ENCODE measurements around the gene ARID1B.

ARID1B gene

DNA sequence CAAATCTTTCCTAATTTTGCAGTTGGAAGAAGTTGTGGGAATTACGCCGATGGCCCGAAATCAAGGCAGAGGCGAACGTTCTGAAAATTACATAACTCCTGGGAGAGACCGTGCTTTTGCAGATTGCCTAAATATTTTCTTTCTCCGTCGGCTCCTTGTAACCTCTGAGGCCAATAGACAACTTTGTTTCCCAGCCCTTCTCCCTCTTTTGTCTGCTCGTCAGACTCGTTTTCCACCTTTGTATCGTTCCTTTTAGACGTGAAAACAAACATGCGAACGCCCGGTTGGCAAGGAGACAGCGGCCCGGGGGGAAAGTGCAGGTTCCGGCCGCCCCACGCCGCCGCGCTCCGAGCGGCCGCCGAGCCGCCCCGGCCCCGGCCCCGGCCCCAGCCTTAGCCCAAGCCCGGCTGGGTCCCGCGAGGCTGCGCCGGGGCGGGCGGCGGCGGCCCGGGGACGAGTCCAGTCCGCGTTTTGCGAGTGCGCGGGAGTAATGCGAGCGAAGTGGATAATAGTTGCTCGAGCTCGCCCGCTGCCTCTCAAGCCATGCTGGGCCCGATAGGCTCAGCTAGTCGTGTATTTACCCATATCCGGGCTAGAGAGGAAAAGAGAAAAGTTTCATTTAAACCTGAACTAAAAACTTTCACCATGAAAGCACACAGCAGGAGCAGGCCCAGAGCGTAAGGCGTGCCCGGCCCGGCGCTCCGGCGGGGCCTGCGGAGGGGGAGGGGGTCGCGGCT, at the start of gene ARID1B:
Gene ARID1B, plus strand, starts transcription at position 539 of the 737 bp plus-strand sequence. CDS start 303 bp downstream, outside the sequence.
- peak within 1 kb of the TSS; percentile 72 for H3K4me3 Mint-ChIP-seq
- peak within 1 kb of the TSS; percentile 97 for H3K27ac Mint-ChIP-seq
- peaks cover 35% of the 10 kb centered on the region for H3K4me1 Mint-ChIP-seq
- H3K9me3 Mint-ChIP-seq, result no peaks in the 10 kb centered on the region
- peaks cover 43% of the 10 kb centered on the region for H3K36me3 Mint-ChIP-seq
- DNase-seq (ENCODE audit: low spot score in 2 of 2) (peak; percentile 65 to 84), ATAC-seq (peak; percentile 65)

DNA sequence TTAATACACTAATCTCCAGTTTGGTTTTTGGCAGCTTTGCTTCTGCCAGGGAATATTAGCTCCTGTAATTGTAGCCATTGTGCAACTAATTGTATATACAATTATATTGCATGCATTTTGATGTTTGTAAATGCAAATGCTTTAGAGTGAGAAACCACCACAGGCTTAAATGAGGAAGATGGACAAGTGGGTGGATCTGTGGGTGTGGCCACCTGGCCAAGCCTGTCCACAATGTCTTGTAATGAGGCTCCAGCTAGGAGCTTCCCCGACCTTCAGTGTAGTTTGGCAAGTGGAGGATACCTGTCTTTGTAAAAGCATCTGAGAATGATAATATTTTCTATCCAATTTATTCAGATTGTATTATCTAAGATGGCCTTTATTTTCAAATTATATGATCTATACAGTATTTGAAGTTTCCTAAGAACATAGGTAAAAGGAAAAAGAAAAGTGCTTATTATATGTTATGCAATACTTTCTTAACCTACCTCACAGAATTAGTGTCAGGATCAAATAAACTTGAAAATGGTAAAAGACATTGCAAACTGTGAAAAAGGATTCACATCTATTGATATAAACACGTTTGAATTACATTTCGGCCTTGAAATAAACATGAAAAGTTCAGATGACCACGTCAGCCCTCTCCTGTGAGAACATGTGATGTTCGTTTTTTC, 49.3 kb upstream of the ARID1B start:
- ATAC-seq (no peak), DNase-seq (ENCODE audit: low spot score in 2 of 2) (no peak)
- no peaks in the 10 kb centered on the region for H3K36me3 Mint-ChIP-seq
- H3K4me1 Mint-ChIP-seq, result no peaks in the 10 kb centered on the region
- H3K9me3 Mint-ChIP-seq, result no peaks in the 10 kb centered on the region
- H3K27ac Mint-ChIP-seq, result no peak overlapping the region
- H3K4me3 Mint-ChIP-seq, result no peak overlapping the region

DNA sequence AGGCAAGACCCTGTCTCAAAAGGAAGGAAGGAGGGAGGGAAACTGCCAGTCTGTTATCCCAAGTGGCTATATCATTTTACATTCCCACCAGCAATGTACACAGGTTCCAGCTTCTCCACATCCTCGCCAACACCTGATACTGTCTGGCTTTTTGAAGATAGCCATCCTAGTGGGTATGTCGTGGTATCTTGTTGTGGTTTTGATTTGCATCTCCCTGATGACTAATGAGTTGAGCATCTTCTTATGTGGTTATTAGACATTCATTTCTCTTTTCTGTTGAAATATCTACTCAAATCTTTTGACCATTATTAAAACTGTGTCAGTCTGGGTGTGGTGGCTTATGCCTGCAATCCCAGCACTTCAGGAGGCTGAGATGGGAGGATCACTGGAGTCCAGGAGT, 47.9 kb upstream of the ARID1B start:
- peak; percentile 63 for ATAC-seq
- H3K36me3 Mint-ChIP-seq, result no peaks in the 10 kb centered on the region
- no peaks in the 10 kb centered on the region for H3K9me3 Mint-ChIP-seq
- no peak overlapping the region for H3K4me3 Mint-ChIP-seq
- DNase-seq (ENCODE audit: low spot score in 2 of 2), result no peak
- H3K27ac Mint-ChIP-seq, result no peak overlapping the region
- no peaks in the 10 kb centered on the region for H3K4me1 Mint-ChIP-seq

DNA sequence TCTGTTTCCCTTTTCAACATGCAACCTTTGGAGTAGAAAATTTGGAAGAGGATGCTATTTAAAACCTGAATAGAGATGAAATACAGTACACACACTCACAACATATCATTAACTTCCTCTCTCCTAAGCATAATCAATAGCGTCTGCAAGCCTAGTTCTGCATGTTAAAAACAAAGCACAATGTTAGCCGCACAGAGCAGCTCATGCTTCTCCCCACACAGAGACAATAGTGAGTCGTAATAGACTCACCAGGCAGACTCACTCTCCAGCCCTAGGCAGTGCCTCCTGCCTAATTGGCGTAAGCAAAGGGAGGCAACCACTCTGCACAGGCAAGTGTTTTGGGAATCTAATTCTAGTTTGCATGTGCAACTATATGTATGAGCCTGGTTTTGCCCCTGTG, 45.8 kb upstream of the ARID1B start:
- Mint-ChIP-seq H3K36me3 (no peaks in the 10 kb centered on the region), H3K4me1 (no peaks in the 10 kb centered on the region), H3K27ac (no peak overlapping the region), H3K4me3 (no peak overlapping the region), H3K9me3 (no peaks in the 10 kb centered on the region)
- ATAC-seq (peak; percentile 74), DNase-seq (ENCODE audit: low spot score in 2 of 2) (no peak)

DNA sequence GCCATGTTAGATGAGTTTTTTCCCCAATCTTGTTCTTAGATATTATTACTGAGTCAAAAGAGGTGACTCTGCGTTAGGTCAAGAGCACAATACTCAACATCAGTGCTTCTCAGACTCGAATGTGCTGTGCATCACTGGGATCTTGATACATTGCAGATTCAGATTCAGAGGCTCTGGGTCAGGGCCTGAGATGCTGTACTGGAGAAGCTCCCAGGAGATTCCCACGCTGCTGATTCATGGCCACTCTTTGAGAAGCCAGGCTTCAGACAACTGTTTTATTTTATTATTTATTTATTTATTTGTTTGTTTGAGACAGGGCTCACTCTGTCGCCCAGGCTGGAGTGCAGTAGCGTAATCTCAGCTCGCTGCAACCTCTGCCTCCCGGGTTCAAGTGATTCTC, 41.4 kb upstream of the ARID1B start:
- Mint-ChIP-seq H3K36me3 (no peaks in the 10 kb centered on the region), H3K9me3 (peaks cover 5% of the 10 kb centered on the region), H3K4me1 (no peaks in the 10 kb centered on the region), H3K4me3 (no peak overlapping the region), H3K27ac (no peak overlapping the region)
- DNase-seq (ENCODE audit: low spot score in 2 of 2) (no peak), ATAC-seq (no peak)

DNA sequence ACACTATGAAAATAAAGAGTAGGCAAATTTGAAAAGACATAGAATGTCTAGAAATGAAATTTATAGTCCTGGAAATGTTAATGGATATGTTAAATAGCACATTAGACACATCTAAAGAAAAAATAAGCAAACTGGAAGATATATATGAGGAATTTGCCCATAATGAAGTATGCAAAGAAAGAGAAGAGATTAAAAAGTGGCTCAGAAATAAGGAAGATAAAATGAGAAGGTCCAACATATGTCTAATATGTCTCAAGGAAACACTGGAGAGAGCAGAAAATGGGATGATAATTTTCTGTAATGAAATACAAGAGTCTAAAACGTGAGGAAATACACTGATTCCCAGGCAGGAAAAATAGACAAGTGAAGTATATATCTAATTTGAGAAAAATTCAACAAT, 36.6 kb upstream of the ARID1B start:
- no peaks in the 10 kb centered on the region for H3K4me1 Mint-ChIP-seq
- H3K4me3 Mint-ChIP-seq, result no peak overlapping the region
- ATAC-seq (no peak), DNase-seq (ENCODE audit: low spot score in 2 of 2) (no peak)
- peaks cover 6% of the 10 kb centered on the region for H3K9me3 Mint-ChIP-seq
- H3K27ac Mint-ChIP-seq, result no peak overlapping the region
- H3K36me3 Mint-ChIP-seq, result no peaks in the 10 kb centered on the region

DNA sequence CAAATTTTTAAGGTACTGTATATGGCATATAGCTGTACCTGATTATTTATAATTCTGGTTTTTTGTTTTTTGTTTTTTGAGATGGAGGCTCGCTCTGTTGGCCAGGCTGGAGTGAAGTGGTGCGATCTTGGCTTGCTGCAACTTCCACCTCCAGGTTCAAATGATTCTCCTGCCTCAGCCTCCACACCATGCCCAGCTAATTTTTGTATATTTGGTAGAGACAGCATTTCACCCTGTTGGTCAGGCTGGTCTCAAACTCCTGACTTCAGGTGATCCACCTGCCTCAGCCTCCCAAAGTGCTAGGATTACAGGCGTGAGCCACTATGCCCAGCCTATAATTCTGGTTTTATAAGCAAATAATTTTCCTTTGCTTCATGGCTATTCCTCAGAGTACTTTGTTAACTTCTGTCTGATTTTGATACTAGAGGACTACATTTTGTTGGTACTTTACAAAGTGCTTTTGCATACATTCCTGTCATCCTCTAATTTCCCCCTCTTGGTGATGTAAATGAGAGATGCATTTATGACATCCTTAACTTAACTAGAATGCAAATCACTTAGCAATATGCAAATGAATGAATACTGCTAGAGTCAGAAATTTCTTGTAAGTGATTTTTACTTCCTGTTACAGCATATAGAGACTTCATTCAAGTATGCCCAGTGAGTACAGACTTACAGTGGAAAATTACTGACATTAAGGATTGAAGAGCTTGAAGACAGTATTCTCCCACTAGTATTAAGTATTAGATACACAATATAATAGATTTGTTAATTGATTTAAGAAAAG, 35.7 kb upstream of the ARID1B start:
- no peak overlapping the region for H3K4me3 Mint-ChIP-seq
- H3K27ac Mint-ChIP-seq, result peak overlapping the region; percentile 52
- peaks cover 6% of the 10 kb centered on the region for H3K9me3 Mint-ChIP-seq
- peak; percentile 69 for ATAC-seq
- no peaks in the 10 kb centered on the region for H3K4me1 Mint-ChIP-seq
- no peak for DNase-seq (ENCODE audit: low spot score in 2 of 2)
- H3K36me3 Mint-ChIP-seq, result no peaks in the 10 kb centered on the region

DNA sequence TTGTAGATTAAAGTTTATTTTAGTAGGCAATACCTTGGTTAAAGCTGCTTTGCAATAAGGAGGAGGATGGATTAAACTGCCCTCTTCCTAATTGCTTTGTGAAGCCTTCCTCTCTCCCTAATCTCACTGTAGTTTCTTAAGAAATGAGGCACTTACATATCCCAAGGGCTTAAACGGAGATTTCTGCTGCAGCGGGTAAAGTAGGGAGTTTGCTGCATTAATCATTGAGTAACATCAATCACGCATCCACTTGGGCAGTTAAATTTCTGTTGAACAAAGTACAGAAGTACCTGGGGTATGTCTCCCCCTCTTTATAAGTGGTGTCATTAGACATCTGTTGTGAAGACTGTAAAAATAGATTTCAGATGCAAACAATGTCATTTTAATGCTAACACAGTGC, 29.5 kb upstream of the ARID1B start:
- Mint-ChIP-seq H3K36me3 (no peaks in the 10 kb centered on the region), H3K9me3 (no peaks in the 10 kb centered on the region), H3K4me3 (no peak overlapping the region), H3K4me1 (no peaks in the 10 kb centered on the region), H3K27ac (no peak overlapping the region)
- ATAC-seq (no peak), DNase-seq (ENCODE audit: low spot score in 2 of 2) (no peak)

DNA sequence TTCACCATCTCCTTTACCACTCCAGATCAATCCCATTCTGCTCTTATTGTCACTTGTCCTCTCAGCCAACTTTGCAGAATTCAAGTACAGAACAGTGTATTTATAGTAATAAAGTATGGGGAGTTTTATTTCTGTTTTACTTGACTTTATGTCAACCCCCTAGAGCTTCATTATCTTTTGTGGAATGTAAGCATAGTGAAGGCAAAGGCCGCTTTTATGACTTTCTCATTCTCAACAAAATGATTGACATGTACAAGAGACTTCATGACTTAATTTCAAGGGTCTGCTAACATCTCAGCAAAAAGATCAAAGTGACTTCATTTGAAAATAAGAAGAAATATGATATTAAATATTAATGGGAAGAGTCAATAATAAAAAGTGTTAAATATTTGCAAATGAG, 28.7 kb upstream of the ARID1B start:
- no peak for ATAC-seq
- Mint-ChIP-seq H3K4me1 (no peaks in the 10 kb centered on the region), H3K9me3 (no peaks in the 10 kb centered on the region), H3K27ac (no peak overlapping the region), H3K36me3 (no peaks in the 10 kb centered on the region), H3K4me3 (no peak overlapping the region)
- no peak for DNase-seq (ENCODE audit: low spot score in 2 of 2)

DNA sequence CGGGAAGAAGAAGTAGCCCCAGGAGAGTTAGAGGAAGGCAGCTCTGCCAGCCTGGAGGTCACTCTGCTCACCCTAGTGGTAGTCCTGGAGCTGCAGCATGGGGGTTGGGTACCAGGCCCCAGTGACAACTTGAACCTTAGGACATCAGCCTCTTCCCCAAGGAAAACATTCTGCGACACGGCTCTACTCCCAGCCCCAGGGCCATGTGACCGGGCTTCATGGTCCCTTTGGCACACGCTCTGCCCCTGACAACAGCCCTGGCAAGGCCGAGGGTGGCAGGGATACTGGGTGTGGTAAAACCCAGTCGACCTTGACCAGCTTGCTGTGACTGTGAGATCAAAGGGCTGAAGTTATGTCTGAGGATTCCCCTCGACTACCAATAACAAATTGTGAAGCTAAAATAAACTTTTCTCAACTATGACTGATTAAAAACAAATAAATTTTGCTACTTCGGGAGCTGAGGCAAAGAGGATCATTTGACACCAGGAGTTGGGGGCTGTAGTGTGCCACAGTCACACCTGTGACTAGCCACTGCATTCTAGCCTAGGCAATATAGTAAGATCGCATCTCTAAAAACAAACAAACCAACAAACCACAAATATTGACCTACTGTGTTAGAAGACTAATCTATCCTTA, 24.4 kb upstream of the ARID1B start:
- Mint-ChIP-seq H3K4me3 (no peak overlapping the region), H3K4me1 (no peaks in the 10 kb centered on the region), H3K36me3 (no peaks in the 10 kb centered on the region), H3K9me3 (no peaks in the 10 kb centered on the region), H3K27ac (no peak overlapping the region)
- ATAC-seq (peak; percentile 26), DNase-seq (ENCODE audit: low spot score in 2 of 2) (no peak)

DNA sequence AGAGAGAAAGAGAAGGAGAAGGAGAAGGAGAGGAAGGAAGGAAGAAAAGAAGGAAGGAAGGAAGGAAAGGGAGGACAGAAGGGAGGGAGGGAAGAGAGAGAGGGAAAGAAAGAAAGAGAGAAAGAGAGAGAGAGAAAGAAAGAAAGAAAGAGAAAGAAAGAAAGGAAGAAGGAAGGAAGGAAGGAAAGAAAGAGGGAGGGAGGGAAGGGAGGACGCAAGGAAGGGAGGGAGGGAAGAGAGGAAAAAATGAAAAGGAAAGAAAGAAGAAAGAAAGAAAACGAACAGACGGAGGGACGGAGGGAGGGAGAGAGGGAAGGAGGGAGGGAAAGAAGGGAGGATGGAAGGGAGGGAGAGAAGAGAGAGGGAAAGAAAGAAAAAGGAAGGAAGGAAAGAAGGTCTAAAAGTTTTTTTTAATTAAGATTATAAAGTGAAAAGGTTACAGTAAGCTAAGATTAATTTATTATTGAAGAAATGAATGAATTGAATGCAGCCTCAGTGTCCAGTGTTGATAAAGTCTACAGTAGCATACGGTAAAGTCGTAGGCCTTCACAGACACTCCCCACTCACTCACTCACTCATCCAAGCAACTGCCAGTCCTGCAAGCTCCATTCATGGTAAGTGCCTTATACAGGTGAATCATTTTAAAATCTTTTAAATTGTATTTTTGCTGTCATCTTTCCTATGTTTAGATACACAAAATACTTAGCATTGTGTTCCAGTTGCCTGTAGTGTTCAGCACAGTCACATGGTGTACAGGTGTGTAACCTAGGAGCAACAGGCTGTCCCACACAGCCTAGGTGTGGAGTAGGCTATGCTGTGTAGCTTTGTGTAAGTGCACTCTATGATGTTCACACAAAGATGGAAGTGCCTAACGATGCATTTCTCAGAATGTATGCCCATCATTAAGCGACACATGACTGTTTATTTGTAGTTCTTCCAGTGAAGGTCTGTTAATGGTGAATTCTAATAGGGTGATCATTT, 20.3 kb upstream of the ARID1B start:
- peak overlapping the region; percentile 29 for H3K27ac Mint-ChIP-seq
- no peak for ATAC-seq
- no peaks in the 10 kb centered on the region for H3K36me3 Mint-ChIP-seq
- no peak for DNase-seq (ENCODE audit: low spot score in 2 of 2)
- H3K4me3 Mint-ChIP-seq, result no peak overlapping the region
- H3K9me3 Mint-ChIP-seq, result no peaks in the 10 kb centered on the region
- H3K4me1 Mint-ChIP-seq, result no peaks in the 10 kb centered on the region

DNA sequence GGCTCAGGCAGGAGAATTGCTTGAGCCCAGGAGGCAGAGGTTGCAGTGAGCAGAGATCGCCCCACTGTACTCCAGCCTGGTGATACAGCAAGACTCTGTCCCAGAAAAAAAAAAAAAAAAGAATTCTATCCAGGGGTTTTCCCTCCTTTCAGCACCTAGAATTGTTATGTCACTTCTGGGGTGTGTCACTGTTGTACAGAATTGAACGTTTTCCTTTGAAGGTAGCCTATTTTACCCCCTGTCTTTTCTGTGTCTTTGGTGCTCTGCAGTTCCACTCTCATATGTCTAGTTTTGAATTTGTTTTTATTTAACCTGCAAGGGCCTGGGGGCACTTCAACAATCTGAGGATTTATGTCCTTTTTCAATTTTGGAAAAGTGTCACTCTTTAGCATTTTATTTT, 19.3 kb upstream of the ARID1B start:
- Mint-ChIP-seq H3K36me3 (no peaks in the 10 kb centered on the region), H3K4me3 (no peak overlapping the region), H3K9me3 (no peaks in the 10 kb centered on the region), H3K27ac (no peak overlapping the region), H3K4me1 (no peaks in the 10 kb centered on the region)
- ATAC-seq (no peak), DNase-seq (ENCODE audit: low spot score in 2 of 2) (no peak)

DNA sequence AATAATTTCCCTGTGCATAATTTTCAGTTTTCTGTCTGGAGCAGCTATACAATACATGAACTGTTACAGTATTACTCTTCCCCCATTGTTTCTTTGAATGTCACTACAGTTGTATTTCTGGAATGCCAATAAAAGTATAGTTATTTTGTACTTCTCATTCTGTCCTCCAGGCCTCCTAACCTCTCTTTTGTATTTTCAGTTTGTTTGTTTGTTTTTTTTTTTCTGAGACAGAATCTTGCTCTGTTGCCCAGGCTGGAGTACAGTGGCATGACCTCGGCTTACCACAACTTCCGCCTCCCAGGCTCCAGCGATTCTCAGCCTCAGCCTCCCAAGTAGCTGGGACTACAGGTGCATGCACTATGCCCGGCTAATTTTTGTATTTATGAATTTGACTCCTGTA, 16.8 kb upstream of the ARID1B start:
- no peak overlapping the region for H3K4me3 Mint-ChIP-seq
- H3K9me3 Mint-ChIP-seq, result no peaks in the 10 kb centered on the region
- no peak overlapping the region for H3K27ac Mint-ChIP-seq
- no peak for ATAC-seq
- H3K4me1 Mint-ChIP-seq, result no peaks in the 10 kb centered on the region
- H3K36me3 Mint-ChIP-seq, result no peaks in the 10 kb centered on the region
- no peak for DNase-seq (ENCODE audit: low spot score in 2 of 2)

DNA sequence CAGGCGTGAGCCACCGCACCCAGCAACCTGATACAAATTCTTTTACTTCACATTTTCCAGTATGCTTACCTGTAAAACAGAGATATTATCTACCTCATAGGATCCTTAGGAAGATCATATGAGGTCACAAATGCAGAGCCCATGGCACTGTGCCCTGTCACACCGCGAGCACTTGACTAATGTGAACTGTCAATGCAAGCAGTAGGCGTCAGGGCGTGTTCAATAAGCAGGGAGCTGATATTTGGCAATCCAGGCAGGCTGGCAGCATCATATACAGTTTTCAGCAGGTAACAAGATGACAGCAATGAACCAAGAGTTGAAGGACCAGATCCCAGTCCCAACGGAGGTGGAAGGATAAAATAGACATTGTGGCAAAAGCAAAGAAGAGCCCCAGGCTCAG, 14.6 kb upstream of the ARID1B start:
- Mint-ChIP-seq H3K4me1 (no peaks in the 10 kb centered on the region), H3K27ac (no peak overlapping the region), H3K4me3 (no peak overlapping the region), H3K36me3 (no peaks in the 10 kb centered on the region), H3K9me3 (no peaks in the 10 kb centered on the region)
- ATAC-seq (no peak), DNase-seq (ENCODE audit: low spot score in 2 of 2) (no peak)

Measured in stimulated activated effector memory CD8-positive, alpha-beta T cell treated with anti-CD3 and anti-CD28 coated beads, Interleukin-12 subunit alpha, Interleukin-12 subunit beta, amount 100 ng/mL, for 72 hours (primary cell).